Activated CD4-positive, CD25-positive, alpha-beta regulatory T cell treated with anti-CD3 and anti-CD28 coated beads, Interleukin-2, amount 50 U/mL, for 72 hours (primary cell): Measurements from ENCODE around the gene RSRC1.
"Not testable (repeated sequence)": the region's sequence is repeated elsewhere in the genome, so short reads cannot be mapped to it uniquely, and the experiment has no call there.

ENCODE experiments used
- DNase-seq: peaks from one replicate; pipeline ENCODE4 v3.0.0; 2021

The RSRC1 gene

GRCh38 chr3:158244274-158244673 is 134.4 kb downstream of the RSRC1 start:
- no peak for DNase-seq

- no peak for DNase-seq
Observed at GRCh38 chr3:158247288-158247687, 137.4 kb downstream of the RSRC1 start.

- no peak for DNase-seq
Observed at GRCh38 chr3:158248261-158248660, 138.4 kb downstream of the RSRC1 start.

- DNase-seq = no peak
Observed at GRCh38 chr3:158249183-158249582, 139.3 kb downstream of the RSRC1 start.

- DNase-seq = no peak
Observed at GRCh38 chr3:158258619-158259018, 148.7 kb downstream of the RSRC1 start.

GRCh38 chr3:158260392-158260791 is 150.5 kb downstream of the RSRC1 start:
- DNase-seq = no peak

DNA sequence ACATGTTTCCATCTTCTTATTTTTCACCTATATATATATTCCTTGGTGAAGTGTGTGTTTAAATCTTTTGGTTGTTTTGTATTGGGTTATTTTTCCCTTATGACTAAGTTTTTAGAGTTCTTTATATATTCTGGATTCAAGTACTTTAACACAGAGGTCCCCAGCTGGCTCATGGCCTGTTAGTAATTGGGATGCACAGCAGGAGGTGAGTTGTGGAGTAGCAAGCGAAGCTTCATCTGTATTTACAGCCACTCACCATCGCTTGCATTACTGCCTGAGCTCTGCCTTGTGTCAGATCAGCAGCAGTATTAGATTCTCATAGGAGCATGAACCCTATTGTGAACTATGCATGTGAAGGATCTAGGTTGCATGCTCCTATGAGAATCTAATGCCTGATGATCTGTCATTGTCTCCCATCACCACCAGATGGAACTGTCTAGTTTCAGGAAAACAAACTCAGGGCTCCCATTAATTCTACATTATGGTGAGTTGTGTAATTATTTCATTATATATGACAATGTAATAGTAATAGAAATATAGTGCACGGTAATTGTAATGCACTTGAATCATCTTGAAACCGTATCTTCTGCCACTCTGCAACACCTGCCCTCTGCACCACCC is 151.6 kb downstream of the RSRC1 start:
- no peak for DNase-seq

DNA sequence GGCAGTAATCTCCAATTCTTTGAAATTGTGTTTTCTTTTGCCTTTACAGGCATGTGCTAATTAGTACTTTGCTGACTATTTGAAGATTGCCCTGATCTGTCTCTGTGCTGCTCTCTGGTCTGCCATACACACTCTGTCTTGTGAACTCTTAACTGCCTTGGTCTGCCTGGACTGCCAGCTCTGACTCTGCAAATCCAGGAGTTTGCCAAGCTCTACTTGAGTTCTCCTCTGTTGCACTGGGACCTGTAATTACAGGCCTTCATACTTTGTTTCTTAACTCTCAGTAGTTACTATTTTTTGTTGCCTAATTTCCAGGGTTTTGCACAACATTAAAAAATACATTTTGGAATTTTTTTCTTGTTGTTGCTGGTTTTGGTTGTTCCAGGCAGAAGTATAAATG is 155.0 kb downstream of the RSRC1 start:
- no peak for DNase-seq

DNA sequence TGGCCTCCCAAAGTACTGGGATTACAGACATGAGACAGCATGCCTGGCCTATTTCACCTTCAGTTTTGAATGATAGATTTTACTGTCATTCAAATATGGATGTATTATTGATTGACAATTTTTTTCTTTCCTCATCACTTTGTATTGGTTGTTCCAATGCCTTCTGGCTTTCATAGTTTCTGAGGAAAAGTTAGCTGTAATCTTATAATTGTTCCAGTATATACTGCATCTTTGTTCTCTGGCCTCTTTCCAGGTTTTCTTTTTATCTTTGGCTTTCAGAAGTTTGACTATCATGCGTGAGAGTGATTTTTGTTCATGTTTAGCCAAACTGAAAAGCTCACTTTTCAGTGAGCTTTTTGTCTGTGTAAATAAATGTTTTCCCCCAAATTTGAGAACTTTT is 157.1 kb downstream of the RSRC1 start:
- DNase-seq = no peak

GRCh38 chr3:158269942-158270341 is 160.1 kb downstream of the RSRC1 start:
- no peak for DNase-seq

GRCh38 chr3:158272081-158272480 is 162.2 kb downstream of the RSRC1 start:
- DNase-seq = no peak

- no peak for DNase-seq
Observed at GRCh38 chr3:158273656-158274055, 163.8 kb downstream of the RSRC1 start.

GRCh38 chr3:158278187-158278586 is 168.3 kb downstream of the RSRC1 start:
- DNase-seq = no peak

DNA sequence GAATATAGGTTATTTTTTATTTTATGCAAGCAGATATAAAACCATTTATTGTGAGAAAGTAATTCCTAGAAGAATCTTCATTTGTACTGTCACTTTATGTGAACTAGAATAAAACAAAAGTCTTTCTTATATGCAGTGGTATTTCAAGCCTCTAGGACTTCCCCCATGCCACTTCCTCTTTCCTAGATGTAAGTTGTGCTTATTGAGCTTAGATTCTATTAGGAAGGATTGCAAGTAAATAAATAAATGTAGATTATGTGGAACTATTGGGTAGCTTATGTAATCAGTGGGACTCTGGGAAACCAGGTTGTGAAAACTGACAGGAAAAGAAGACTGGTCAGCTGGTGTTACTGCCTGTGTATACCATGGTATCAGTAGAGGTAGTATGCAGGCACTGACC is 169.7 kb downstream of the RSRC1 start:
- no peak for DNase-seq

DNA sequence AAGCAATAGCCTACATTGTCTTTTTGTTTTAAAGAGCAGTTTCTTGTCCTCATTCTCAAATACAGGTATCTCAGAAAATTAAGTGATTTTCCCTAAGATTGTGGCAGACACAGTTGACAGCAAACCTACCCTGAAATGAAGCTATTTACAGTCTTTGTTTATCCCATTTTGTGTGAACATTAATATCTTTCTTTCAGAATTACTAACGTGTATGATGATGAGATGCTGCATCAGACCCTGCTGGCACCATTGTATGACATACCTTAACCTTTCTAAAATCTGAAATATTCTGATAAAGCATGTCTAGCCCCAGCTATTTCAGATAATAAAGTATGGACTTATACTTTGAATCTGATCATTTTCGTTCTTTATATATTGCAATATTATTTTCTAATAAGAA is 185.9 kb downstream of the RSRC1 start:
- no peak for DNase-seq

- no peak for DNase-seq
Observed at GRCh38 chr3:158297940-158298339, 188.1 kb downstream of the RSRC1 start.

GRCh38 chr3:158308236-158308928 is 198.5 kb downstream of the RSRC1 start:
- no peak for DNase-seq

- DNase-seq = no peak
Observed at GRCh38 chr3:158312560-158313141, 202.8 kb downstream of the RSRC1 start.

DNA sequence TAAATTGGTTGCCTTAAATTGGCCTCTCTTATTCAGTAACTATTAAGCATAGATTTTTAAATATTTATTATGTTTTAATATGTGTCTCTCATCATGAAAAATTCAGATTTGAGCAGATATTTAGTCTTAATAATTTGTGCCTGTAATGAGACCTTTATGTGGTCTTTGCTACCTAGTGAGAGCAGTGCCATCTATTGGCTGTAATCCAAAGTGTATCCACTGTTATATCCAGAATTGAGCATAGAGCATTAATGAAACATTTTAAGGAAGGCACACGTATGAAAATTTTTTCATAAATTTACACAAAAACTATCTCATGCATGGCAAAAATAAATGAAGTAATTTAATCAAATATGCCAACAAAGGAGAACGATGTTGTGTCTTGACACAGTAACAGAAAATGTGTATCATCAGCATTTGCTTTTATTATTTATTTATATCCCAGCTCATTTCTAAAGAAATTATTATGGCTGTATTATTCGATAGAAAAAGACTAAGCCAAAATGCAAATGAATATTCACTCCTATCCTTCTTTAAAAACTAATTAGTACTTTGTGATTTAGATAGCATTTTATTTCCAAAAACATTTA is 203.5 kb downstream of the RSRC1 start:
- no peak for DNase-seq

- DNase-seq = no peak
Observed at GRCh38 chr3:158314426-158315357, 204.8 kb downstream of the RSRC1 start.

DNA sequence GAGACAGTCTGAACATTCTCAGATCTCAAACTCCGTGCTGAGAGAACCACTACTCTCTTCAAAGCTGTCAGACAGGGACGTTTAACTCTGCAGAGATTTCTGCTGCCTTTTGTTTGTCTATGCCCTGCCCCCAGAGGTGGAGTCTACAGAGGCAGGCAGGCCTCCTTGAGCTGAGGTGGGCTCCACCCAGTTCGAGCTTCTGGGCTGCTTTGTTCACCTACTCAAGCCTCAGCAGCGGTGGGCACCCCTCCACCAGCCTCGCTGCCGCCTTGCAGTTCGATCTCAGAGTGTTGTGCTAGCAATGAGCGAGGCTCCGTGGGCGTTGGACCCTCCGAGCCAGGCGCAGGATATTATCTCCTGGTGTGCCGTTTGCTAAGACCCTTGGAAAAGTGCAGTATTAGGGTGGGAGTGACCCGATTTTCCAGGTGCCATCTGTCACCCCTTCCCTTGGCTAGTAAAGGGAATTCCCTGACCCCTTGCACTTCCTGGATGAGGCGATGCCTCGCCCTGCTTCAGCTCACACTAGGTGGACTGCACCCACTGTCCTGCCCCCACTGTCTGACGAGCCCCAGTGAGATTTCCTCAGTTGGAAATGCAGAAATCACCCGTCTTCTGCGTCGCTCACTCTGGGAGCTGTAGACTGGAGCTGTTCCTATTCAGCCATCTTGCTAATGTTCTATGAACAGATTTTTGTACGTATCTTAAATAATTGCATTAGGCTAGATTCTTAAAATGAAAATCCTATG is 220.0 kb downstream of the RSRC1 start:
- not testable (repeated sequence) for DNase-seq

GRCh38 chr3:158330870-158331269 is 221.0 kb downstream of the RSRC1 start:
- no peak for DNase-seq
